NCI-H748 (cell line): ENCODE data around the gene PDPK1.
"Not testable (repeated sequence)": the region's sequence is repeated elsewhere in the genome, so short reads cannot be mapped to it uniquely, and the experiment has no call there.

Source experiments
- DNase-seq: peaks from one replicate; lab custom pipeline; 2025; ENCODE audit not compliant: unreplicated experiment; lab: John Stamatoyannopoulos, UW

Gene PDPK1

GRCh38 chr16:2610781-2611498 is 73.1 kb downstream of the PDPK1 start:
- no peak for DNase-seq

- DNase-seq, result no peak
Measured at GRCh38 chr16:2611499-2611862, 73.7 kb downstream of the PDPK1 start.

- DNase-seq, result not testable (repeated sequence)
Measured at GRCh38 chr16:2611877-2612276, 74.1 kb downstream of the PDPK1 start.

- not testable (repeated sequence) for DNase-seq
Measured at GRCh38 chr16:2613251-2613650, 75.4 kb downstream of the PDPK1 start.

GRCh38 chr16:2614761-2615191 is 77.0 kb downstream of the PDPK1 start:
- DNase-seq, result no peak

- DNase-seq, result not testable (repeated sequence)
Measured at GRCh38 chr16:2618964-2619363, 81.1 kb downstream of the PDPK1 start.

GRCh38 chr16:2619628-2620027 is 81.8 kb downstream of the PDPK1 start:
- not testable (repeated sequence) for DNase-seq

- not testable (repeated sequence) for DNase-seq
Measured at GRCh38 chr16:2620870-2621269, 83.0 kb downstream of the PDPK1 start.

GRCh38 chr16:2621395-2621794 is 83.6 kb downstream of the PDPK1 start:
- not testable (repeated sequence) for DNase-seq

- not testable (repeated sequence) for DNase-seq
Measured at GRCh38 chr16:2627075-2627474, 89.3 kb downstream of the PDPK1 start.

- not testable (repeated sequence) for DNase-seq
Measured at GRCh38 chr16:2631203-2631602, 93.4 kb downstream of the PDPK1 start.

GRCh38 chr16:2632291-2632690 is 94.5 kb downstream of the PDPK1 start:
- not testable (repeated sequence) for DNase-seq

GRCh38 chr16:2639071-2639721 is 101.4 kb downstream of the PDPK1 start:
- DNase-seq, result not testable (repeated sequence)

- DNase-seq, result not testable (repeated sequence)
Measured at GRCh38 chr16:2639722-2640072, 101.9 kb downstream of the PDPK1 start.

- DNase-seq, result not testable (repeated sequence)
Measured at GRCh38 chr16:2642561-2642960, 104.7 kb downstream of the PDPK1 start.

- DNase-seq, result not testable (repeated sequence)
Measured at GRCh38 chr16:2644754-2645453, 107.1 kb downstream of the PDPK1 start.

- not testable (repeated sequence) for DNase-seq
Measured at GRCh38 chr16:2651268-2651871, 113.5 kb downstream of the PDPK1 start.
